IPS DF 6.9 (cell line): ENCODE measurements around the gene IL10RA.
"Not testable (repeated sequence)": the region's sequence is repeated elsewhere in the genome, so short reads cannot be mapped to it uniquely, and the experiment has no call there.

Source experiments
- DNase-seq: peaks from one replicate; pipeline ENCODE4 v3.0.0-alpha.2; 2013; ENCODE audit warnings: low read depth, low spot score
- H3K27ac ChIP-seq: one replicate; pipeline ENCODE4 v1.5.1; 2013; ENCODE audit warnings: low read length, control low read depth
- H3K27me3 ChIP-seq: 2 replicates; pipeline ENCODE4 v1.6.1; 2013; ENCODE audit warnings: mild to moderate bottlenecking, low read length; ENCODE audit not compliant: control insufficient read depth, insufficient read depth
- H3K36me3 ChIP-seq: 2 replicates; pipeline ENCODE4 v1.6.1; 2013; ENCODE audit warnings: low read length; ENCODE audit not compliant: control insufficient read depth, insufficient read depth
- H3K4me1 ChIP-seq: 2 replicates; pipeline ENCODE4 v1.6.1; 2013; ENCODE audit warnings: low read length; ENCODE audit not compliant: control insufficient read depth, insufficient read depth
- H3K4me3 ChIP-seq: 2 replicates; pipeline ENCODE4 v1.5.1; 2013; ENCODE audit warnings: mild to moderate bottlenecking, low read length
- H3K9me3 ChIP-seq: 2 replicates; pipeline ENCODE4 v1.6.1; 2013; ENCODE audit warnings: low read length, inconsistent platforms; ENCODE audit not compliant: control insufficient read depth, insufficient read depth
- WGBS: extraction: QIAGEN DNeasy Blood & Tissue Kit; methylation state at CpG from one replicate; pipeline ENCODE4 v1.1.7; 2013; ENCODE audit warnings: mixed read lengths, missing lambda C conversion rate; ENCODE audit not compliant: insufficient read length, insufficient coverage; 5-methylcytosine and 5-hydroxymethylcytosine counted together

Gene IL10RA

DNA sequence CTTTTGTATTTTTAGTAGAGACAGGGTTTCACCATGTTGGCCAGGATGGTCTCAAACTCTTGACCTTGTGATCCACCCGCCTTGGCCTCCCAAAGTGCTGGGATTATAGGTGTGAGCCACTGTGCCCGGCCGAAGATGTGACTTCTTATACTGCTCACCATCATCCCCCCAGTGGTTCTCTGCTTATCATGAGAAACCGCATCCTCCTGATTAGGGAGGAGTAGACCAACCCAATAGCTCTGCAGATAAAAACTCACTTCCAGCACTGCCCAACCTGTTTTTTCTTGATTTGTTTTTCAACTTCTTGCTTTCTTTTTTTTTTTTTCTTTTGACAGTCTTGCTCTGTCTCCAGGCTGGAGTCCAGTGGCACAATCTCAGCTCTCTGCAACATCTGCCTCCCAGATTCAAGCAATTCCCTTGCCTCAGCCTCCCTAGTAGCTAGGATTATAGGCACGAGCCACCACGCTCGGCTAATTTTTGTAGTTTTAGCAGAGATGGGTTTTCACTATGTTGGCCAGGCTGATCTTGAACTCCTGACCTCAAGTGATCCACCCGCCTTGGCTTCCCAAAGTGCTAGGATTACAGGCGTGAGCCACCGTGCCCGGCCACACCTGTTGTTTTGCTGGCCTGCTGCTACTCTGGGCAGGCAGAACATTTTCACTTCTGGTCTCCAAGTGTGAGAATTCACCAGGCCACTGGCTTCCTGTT, 21.5 kb downstream of the IL10RA start:
- H3K4me1 ChIP-seq, DNase-seq: not testable (repeated sequence)
- no CpG with 5 or more reads among the region's 11 CpGs for WGBS

DNA sequence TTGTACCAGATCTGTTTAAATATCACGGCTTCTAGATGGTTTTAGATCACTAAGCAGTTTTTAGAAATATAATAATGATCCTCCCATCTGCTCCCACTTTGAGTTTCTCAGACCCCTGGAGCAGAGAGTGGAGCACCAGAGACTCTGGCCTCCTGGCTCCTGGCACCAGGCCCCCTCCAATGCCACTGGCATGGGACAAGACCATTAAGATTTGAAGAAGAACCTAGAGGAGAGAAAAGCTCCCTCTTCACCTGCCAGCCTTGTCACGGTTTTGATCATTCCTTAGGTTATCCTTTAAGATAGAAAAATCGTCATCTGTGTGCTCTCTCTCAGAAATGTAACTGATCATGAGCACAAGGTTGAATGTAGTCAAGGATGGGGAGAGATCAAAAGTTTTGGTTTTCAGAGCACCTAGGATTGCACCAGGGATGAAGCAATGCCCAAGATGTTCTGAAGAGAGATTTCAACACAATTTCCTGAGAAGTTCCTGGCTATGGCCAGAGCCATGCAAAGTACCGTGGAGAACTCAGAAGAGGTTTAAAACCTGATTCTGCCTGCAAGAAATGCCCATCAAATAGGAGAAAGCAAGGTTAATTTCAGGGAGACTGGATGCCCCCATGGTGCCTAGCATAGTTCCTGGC, 22.2 kb downstream of the IL10RA start:
- no peaks in the 10 kb centered on the region for H3K36me3 ChIP-seq
- no CpG with 5 or more reads among the region's 4 CpGs for WGBS
- no peak overlapping the region for H3K4me3 ChIP-seq
- no peak overlapping the region for H3K27ac ChIP-seq
- no peaks in the 10 kb centered on the region; the same call in 1 of the 2 replicates for H3K4me1 ChIP-seq
- no peak for DNase-seq
- no peaks in the 10 kb centered on the region for H3K9me3 ChIP-seq
- no peaks in the 10 kb centered on the region for H3K27me3 ChIP-seq

More for the DNA sequence above, 21.5 kb downstream of the IL10RA start:
- not testable (repeated sequence) for H3K4me3 ChIP-seq, H3K27ac ChIP-seq, H3K27me3 ChIP-seq, H3K36me3 ChIP-seq, H3K9me3 ChIP-seq

DNA sequence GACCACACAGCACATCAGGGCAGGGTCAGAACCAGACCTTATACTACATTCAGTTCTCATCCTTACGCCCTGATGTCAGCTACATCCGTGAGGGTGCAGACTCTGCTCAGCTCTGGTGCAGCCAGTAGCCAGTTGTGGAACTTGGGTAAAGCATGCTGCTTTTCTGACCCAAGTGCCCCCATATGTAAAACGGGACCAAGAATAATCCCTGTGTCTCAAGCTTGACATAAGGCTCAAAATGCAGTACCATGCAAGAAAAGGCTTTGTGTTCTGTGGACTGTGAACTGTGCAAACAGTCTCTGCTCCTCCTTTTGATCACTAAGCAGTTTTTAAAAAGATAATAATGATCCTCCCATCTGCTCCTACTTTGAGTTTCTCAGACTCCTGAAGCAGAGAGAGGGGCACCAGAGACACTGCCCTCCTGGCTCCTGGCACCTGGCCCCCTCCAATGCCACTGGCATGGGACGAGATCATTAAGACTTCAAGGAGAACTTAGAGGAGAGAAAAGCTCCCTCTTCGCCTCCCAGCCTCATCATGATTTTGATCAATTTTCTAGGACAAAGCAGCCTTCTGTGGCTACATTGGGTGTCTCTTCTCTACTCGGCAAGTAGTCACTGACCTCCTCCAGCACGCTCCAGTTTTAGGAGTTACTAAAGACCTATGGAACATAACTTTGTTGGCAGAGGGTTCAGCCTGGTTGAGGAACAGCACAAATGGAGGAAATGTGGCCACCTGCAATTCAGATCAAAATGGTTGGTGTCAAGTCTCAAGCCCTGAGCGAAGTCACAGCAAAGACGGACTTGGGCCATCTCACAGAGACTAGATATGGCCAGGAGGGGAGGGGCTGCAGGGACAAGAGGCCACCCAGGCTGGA, 23.9 kb downstream of the IL10RA start:
- no peak overlapping the region for H3K4me3 ChIP-seq
- no peaks in the 10 kb centered on the region for H3K9me3 ChIP-seq
- H3K27me3 ChIP-seq = no peaks in the 10 kb centered on the region
- H3K27ac ChIP-seq = no peak overlapping the region
- no CpG with 5 or more reads among the region's 9 CpGs for WGBS
- no peaks in the 10 kb centered on the region for H3K36me3 ChIP-seq
- no peak for DNase-seq
- no peaks in the 10 kb centered on the region; the same call in 1 of the 2 replicates for H3K4me1 ChIP-seq

DNA sequence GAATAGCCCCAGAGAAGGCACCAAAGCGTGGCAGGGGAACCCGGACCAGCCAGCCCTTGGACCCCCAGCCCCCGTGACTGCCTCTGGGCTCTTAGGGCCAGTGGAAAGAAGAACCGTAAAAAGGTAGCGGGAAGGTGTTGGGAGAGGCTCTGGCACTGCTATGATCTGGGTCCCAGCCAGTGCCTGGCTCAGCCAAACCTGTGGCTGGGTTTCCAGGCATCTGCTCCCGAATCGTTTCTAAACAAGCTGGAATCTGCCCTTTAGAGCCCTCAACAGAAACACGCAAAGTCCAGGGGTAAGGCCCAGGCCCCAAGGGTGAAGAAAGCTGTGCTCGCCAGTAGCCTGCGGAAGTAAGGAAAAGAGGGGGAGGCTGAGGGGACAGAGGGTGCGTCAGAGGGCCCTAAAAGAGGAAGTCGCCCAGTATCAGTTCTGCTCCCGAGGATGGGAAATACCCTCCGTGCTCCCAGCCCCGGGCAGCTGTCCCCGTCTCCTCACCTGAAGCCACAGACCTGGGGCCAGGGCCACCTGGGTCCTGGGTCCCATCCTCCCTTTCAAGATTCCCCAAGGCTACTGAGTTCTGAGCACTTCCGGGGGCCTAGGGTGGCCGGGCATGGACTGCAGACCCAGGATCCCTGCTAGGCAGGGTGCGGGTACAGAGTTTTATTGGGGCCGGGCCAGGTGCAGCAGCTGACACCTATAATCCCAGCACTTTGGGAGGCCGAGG, 24.7 kb downstream of the IL10RA start:
- H3K36me3 ChIP-seq = no peaks in the 10 kb centered on the region
- H3K9me3 ChIP-seq = no peaks in the 10 kb centered on the region
- no peak overlapping the region for H3K27ac ChIP-seq
- WGBS = no CpG with 5 or more reads among the region's 21 CpGs
- no peak for DNase-seq
- H3K27me3 ChIP-seq = no peaks in the 10 kb centered on the region
- no peak overlapping the region for H3K4me3 ChIP-seq
- no peaks in the 10 kb centered on the region; the same call in 1 of the 2 replicates for H3K4me1 ChIP-seq

DNA sequence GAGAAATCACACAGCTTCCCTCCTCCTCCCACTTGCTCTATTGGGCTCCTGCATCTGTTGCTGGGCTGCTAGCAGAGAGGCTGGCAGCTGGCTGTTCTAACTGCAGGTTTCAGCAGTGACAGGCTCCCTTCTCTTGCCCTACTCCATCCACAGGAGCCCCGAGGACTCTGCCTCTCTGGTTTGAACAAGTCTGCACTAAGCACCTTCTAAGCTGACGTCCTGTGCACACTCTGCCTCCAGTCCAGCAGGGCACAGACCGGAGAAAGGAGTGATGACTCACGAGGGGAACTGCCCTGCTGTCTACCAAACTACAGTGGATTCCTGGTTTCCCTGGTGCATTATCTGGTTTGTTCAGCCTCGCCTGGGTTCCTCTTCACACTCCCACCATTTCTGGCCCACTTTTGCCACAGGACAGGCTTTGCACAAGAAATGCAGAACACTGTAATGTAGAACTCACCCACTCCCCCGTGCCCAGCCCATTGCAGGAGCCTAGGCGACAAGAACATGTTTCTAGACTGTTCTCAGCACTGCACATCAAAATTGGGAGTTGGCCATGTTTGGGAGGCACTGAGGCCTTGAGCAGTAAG, 26.0 kb downstream of the IL10RA start:
- H3K36me3 ChIP-seq = no peaks in the 10 kb centered on the region
- H3K27me3 ChIP-seq = no peaks in the 10 kb centered on the region
- H3K9me3 ChIP-seq = no peaks in the 10 kb centered on the region
- no peak overlapping the region for H3K4me3 ChIP-seq
- H3K4me1 ChIP-seq = no peaks in the 10 kb centered on the region; the same call in 1 of the 2 replicates
- H3K27ac ChIP-seq = no peak overlapping the region
- no CpG with 5 or more reads among the region's 7 CpGs for whole genome bisulfite sequencing
- DNase-seq = no peak

DNA sequence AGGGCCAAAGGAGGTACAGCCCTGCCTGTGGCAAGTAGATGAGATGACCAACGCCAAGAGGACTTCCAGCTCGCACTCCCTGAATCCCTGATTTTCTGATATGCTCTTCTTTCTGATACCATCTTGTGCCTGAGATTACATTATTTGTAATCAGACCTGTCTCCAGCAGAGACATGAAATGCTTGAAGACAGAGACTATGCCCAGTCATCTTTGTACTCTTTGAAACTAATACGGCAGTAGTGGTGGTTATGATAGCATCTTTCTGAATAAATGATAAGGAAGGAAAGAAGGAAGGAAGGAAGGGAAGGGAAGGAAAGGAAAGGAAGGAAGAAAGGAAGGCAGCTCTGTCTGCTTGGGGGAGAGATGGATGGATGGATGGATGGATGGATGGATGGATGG, 27.8 kb downstream of the IL10RA start:
- no CpG with 5 or more reads among the region's 3 CpGs for WGBS
- Histone ChIP-seq H3K9me3 (no peaks in the 10 kb centered on the region), H3K4me1 (no peaks in the 10 kb centered on the region; the same call in 1 of the 2 replicates), H3K36me3 (no peaks in the 10 kb centered on the region), H3K27me3 (no peaks in the 10 kb centered on the region), H3K27ac (no peak overlapping the region), H3K4me3 (no peak overlapping the region)
- DNase-seq = no peak

DNA sequence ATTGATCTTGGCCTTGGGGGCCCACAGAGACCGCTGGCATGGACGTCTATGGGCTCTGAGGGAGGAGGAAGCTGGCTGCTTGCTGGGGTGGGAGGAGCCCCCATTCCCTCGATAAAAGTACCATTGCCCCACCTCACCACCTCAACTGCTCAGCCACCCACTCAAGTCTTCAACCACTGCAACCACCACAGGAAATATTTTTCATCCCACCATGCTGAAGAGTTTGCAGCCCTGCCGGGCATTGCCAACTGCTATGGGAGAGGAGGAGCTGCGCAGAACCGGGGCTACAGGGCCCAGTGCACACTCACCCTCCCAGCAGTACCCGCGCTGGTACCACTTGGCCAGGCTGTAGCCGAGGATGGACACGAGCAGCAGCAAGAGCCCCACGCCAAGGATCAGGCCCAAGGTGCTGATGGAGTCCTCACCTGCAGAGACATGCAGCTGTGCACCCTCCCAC, 29.2 kb downstream of the IL10RA start:
- Histone ChIP-seq H3K4me1 (no peaks in the 10 kb centered on the region; the same call in 1 of the 2 replicates), H3K27me3 (no peaks in the 10 kb centered on the region), H3K9me3 (no peaks in the 10 kb centered on the region), H3K36me3 (no peaks in the 10 kb centered on the region), H3K27ac (no peak overlapping the region), H3K4me3 (no peak overlapping the region)
- no peak for DNase-seq
- no CpG with 5 or more reads among the region's 11 CpGs for WGBS

DNA sequence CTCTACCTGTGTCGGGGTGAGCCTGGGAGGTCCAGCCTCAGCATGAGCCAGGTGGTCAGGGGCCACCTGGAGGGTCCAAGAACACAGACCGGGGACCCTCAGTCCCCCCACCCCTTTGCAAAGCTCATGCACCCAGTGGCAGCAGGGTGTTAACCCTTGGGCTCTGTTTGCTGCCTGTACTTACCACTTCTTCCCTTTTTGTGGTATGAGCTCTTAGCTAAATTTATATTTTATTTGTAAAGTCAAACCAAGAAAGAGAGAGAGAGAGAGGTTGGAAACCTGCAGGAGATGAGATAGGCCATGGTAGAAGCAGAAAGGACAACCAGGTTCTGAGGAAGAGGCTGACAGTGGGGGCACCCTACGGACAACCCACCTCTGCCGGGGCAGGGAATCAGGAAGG, 29.9 kb downstream of the IL10RA start:
- H3K36me3 ChIP-seq = no peaks in the 10 kb centered on the region
- no peaks in the 10 kb centered on the region for H3K9me3 ChIP-seq
- H3K27me3 ChIP-seq = no peaks in the 10 kb centered on the region
- H3K4me3 ChIP-seq = no peak overlapping the region
- no CpG with 5 or more reads among the region's 4 CpGs for WGBS
- H3K4me1 ChIP-seq = no peaks in the 10 kb centered on the region; the same call in 1 of the 2 replicates
- DNase-seq = no peak
- no peak overlapping the region for H3K27ac ChIP-seq

DNA sequence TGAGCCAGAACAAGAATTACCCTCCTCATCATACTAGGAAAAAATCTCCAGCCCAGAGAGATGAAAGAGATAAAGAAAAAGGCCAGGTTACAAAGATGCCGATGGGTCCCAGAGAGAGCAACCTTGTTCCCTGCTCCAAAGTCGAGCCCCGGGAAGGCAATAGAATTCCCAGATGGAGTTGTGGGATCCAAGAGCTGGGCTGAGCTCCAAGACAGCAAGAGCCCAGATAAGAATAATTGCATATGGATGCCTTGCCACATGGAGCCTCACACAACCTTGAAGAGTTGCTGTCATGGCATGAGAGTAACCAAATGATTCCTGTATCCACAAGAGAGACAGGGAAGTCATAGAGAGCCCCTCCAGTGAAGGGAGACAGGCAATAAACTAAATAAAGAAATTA, 30.9 kb downstream of the IL10RA start:
- Histone ChIP-seq H3K4me1 (no peaks in the 10 kb centered on the region), H3K27me3 (no peaks in the 10 kb centered on the region), H3K27ac (no peak overlapping the region), H3K4me3 (no peak overlapping the region), H3K9me3 (no peaks in the 10 kb centered on the region), H3K36me3 (no peaks in the 10 kb centered on the region)
- DNase-seq = no peak
- WGBS = no CpG with 5 or more reads among the region's 3 CpGs
